Mesothelial cell of epicardium (in vitro differentiated cells): ENCODE measurements around the gene ITGB7. TPM values are rescaled to one million over a fixed set of nuclear protein-coding genes. Genes with fewer than 3 reads are reported as not detected.

Experiments
- DNase-seq, 2 experiments: peaks; one replicate each; pipeline ENCODE4 v3.0.0; 2021; ENCODE audit warnings: low spot score in 2 of 2; ENCODE audit not compliant: unreplicated experiment in 2 of 2
- H3K27ac Mint-ChIP-seq: 2 replicates; pipeline ENCODE4 v1.8.0; 2021; ENCODE audit warnings: mixed read lengths
- H3K27me3 Mint-ChIP-seq: 2 replicates; pipeline ENCODE4 v1.8.0; 2021; ENCODE audit warnings: low read depth, mixed read lengths
- H3K36me3 Mint-ChIP-seq: 2 replicates; pipeline ENCODE4 v1.8.0; 2021; ENCODE audit warnings: mixed read lengths
- H3K4me1 Mint-ChIP-seq: 2 replicates; pipeline ENCODE4 v1.8.0; 2021; ENCODE audit warnings: mixed read lengths
- H3K4me3 Mint-ChIP-seq: 2 replicates; pipeline ENCODE4 v1.8.0; 2021; ENCODE audit warnings: mild to moderate bottlenecking, moderate library complexity, mixed read lengths
- H3K9me3 Mint-ChIP-seq: 2 replicates; pipeline ENCODE4 v1.8.0; 2021; ENCODE audit warnings: mixed read lengths
- CTCF ChIP-seq: fragments of 200-600 bp; sonication (generic); IDR thresholded peaks from one replicate; pipeline ENCODE4 v1.5.0; 2021; ENCODE audit warnings: antibody characterized with exemption; ENCODE audit not compliant: unreplicated experiment
- total RNA-seq: library from RNA; stranded (reverse); gene quantifications from 3 replicates; pipeline ENCODE4 v1.2.1, GENCODE V29; 2021

ITGB7 gene
- total RNA-seq, 1 donor from 2014 or later, result 4.9 TPM

- DNase-seq, result peak; percentile 71 to 81
- Mint-ChIP-seq H3K9me3 (no peaks in the 10 kb centered on the region), H3K4me3 (peak overlapping the region; percentile 94), H3K4me1 (peaks cover 24% of the 10 kb centered on the region), H3K27ac (peak overlapping the region; percentile 95), H3K27me3 (no peaks in the 10 kb centered on the region), H3K36me3 (no peaks in the 10 kb centered on the region)
- TF ChIP-seq CTCF, result no peak
Measured at GRCh38 chr12:53251477-53252348, 44.7 kb upstream of the ITGB7 start.

- Mint-ChIP-seq H3K27me3 (no peaks in the 10 kb centered on the region), H3K36me3 (no peaks in the 10 kb centered on the region), H3K9me3 (no peaks in the 10 kb centered on the region), H3K4me3 (no peak overlapping the region), H3K4me1 (peaks cover 11% of the 10 kb centered on the region), H3K27ac (no peak overlapping the region)
- TF ChIP-seq CTCF, result no peak
- no peak for DNase-seq
Measured at GRCh38 chr12:53245286-53245685, 38.2 kb upstream of the ITGB7 start.

GRCh38 chr12:53244337-53244736 is 37.3 kb upstream of the ITGB7 start:
- TF ChIP-seq CTCF, result no peak
- Mint-ChIP-seq H3K4me1 (peaks cover 11% of the 10 kb centered on the region), H3K9me3 (no peaks in the 10 kb centered on the region), H3K27ac (no peak overlapping the region), H3K4me3 (no peak overlapping the region), H3K27me3 (no peaks in the 10 kb centered on the region), H3K36me3 (no peaks in the 10 kb centered on the region)
- DNase-seq, result no peak

DNA sequence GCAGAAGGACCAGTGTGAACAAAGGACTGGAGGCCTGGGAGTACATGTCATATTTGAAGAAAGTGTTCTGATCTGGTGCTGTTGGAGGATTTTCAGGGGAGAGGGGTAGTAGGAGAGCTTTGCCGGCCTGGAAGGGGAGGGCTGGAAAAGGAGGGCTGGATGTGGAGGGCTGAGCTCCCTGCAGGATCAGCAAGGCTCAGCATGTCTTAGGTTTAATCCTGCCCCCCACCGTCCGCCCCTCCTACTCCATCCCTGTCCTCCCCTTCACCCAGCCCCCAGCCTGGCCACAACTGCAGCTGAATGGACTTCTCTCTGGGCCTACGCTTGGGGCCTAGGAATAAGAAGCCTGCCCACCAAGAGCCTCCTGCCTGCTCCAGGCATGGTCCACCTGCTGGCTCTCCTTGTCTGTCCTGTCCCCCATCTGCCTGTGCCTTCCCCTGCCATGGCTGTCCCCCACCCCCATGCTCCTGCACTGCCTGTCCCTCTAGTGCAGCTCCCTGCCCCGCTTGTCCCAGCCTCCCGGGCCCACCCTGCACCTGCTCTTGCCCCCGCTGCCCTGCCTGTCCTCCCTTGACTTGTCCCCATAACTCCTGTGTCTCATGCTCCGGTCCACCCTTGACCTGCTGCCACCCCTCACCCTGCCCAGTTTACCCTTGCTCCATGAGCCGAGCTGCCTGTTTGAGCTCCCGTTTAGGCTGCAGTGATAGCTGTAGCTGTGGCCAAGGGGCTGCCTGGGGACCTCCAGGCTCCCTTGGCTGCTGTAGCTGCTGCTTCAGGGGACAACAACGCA is 34.8 kb upstream of the ITGB7 start:
- H3K36me3 Mint-ChIP-seq, result no peaks in the 10 kb centered on the region
- H3K4me1 Mint-ChIP-seq, result peaks cover 11% of the 10 kb centered on the region
- DNase-seq, result no peak
- no peaks in the 10 kb centered on the region for H3K9me3 Mint-ChIP-seq
- no peak for TF ChIP-seq CTCF
- peak overlapping the region; percentile 25 for H3K27ac Mint-ChIP-seq
- no peaks in the 10 kb centered on the region for H3K27me3 Mint-ChIP-seq
- H3K4me3 Mint-ChIP-seq, result no peak overlapping the region

DNA sequence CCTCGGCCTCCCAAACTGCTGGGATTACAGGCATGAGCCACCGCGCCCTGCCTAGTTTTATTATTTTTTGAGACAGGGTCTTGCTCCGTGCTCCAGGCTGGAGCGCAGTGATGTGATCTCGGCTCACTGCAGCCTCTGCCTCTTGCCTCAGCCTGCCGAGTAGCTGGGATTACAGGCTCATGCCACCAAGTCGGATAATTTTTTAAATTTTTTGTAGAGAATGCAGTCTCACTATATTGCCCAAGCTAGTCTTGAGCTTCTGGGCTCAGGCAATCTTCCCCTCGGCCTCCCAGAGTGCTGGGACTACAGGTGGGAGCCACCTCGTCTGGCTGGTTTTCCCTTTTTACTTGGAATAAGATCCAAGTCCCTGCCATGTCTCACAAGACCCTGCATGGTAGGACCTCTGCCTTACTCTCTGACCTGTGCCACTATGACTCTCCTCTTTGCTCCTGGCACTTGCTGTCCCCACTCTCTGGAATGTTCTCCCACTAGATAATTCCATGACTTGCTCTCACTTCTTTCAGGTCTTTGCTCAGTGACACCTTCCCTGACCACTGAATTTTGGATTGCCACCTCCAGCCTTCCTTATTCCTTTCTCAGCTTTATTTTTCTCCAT is 32.7 kb upstream of the ITGB7 start:
- H3K4me3 Mint-ChIP-seq, result no peak overlapping the region
- no peak overlapping the region for H3K27ac Mint-ChIP-seq
- no peaks in the 10 kb centered on the region for H3K36me3 Mint-ChIP-seq
- peaks cover 27% of the 10 kb centered on the region for H3K4me1 Mint-ChIP-seq
- TF ChIP-seq CTCF, result no peak
- H3K9me3 Mint-ChIP-seq, result no peaks in the 10 kb centered on the region
- no peak for DNase-seq
- H3K27me3 Mint-ChIP-seq, result no peaks in the 10 kb centered on the region
